MM.1S (cell line): Measurements from ENCODE around the gene COL4A5.

Experiments used
- DNase-seq: peaks from one replicate; pipeline ENCODE4 v3.0.0-alpha.2; 2015
- H2AFZ ChIP-seq: fragments of 300-600 bp; sonication (generic); 2 replicates; pipeline ENCODE4 v1.6.0; 2016; ENCODE audit warnings: antibody characterized with exemption, low read length
- H3F3A ChIP-seq: fragments of 300-600 bp; sonication (generic); 2 replicates; pipeline ENCODE4 v1.6.1; 2016; ENCODE audit warnings: mild to moderate bottlenecking, antibody characterized with exemption, low read length, moderate library complexity, mixed read lengths; ENCODE audit not compliant: insufficient read depth
- H3K27ac ChIP-seq: fragments of 300-600 bp; sonication (generic); 2 replicates; pipeline ENCODE4 v1.5.1; 2016; ENCODE audit warnings: mild to moderate bottlenecking, low read length
- H3K27me3 ChIP-seq: fragments of 300-600 bp; sonication (generic); replicated peaks from 2 replicates; pipeline ENCODE4 v1.6.0; 2016; ENCODE audit warnings: low read length; ENCODE audit not compliant: insufficient read depth
- H3K36me3 ChIP-seq: fragments of 300-600 bp; sonication (generic); replicated peaks from 2 replicates; pipeline ENCODE4 v1.6.1; 2016; ENCODE audit warnings: mild to moderate bottlenecking, low read length, mixed read lengths; ENCODE audit not compliant: insufficient read depth
- H3K4me1 ChIP-seq: fragments of 300-600 bp; sonication (generic); 2 replicates; pipeline ENCODE4 v1.6.1; 2016; ENCODE audit warnings: low read length, mixed read lengths
- H3K4me2 ChIP-seq: fragments of 300-600 bp; sonication (generic); 2 replicates; pipeline ENCODE4 v1.6.0; 2016; ENCODE audit warnings: low read depth, low read length
- H3K4me3 ChIP-seq: fragments of 300-600 bp; sonication (generic); 2 replicates; pipeline ENCODE4 v1.5.1; 2016; ENCODE audit warnings: low read length, mixed read lengths
- H3K79me2 ChIP-seq: fragments of 300-600 bp; sonication (generic); 2 replicates; pipeline ENCODE4 v1.6.1; 2016; ENCODE audit warnings: mixed run types, low read length, mixed read lengths
- H3K9ac ChIP-seq: fragments of 300-600 bp; sonication (generic); 2 replicates; pipeline ENCODE4 v1.6.1; 2016; ENCODE audit warnings: low read length, mixed read lengths
- H3K9me2 ChIP-seq: fragments of 300-600 bp; sonication (generic); replicated peaks from 2 replicates; pipeline ENCODE4 v1.6.1; 2016; ENCODE audit warnings: mild to moderate bottlenecking, low read length, mixed read lengths; ENCODE audit not compliant: insufficient read depth
- H3K9me3 ChIP-seq: fragments of 300-600 bp; sonication (generic); replicated peaks from 2 replicates; pipeline ENCODE4 v1.6.1; 2016; ENCODE audit warnings: mild to moderate bottlenecking, low read length, mixed read lengths; ENCODE audit not compliant: insufficient read depth
- H4K20me1 ChIP-seq: fragments of 300-600 bp; sonication (generic); 2 replicates; pipeline ENCODE4 v1.6.1; 2016; ENCODE audit warnings: mild to moderate bottlenecking, low read length, moderate library complexity, mixed read lengths; ENCODE audit not compliant: insufficient read depth
- CTCF ChIP-seq: fragments of 300-600 bp; sonication (generic); IDR thresholded peaks from 2 replicates; pipeline ENCODE4 v1.5.1; 2016; ENCODE audit warnings: antibody characterized with exemption, low read length, mixed read lengths
- EZH2 ChIP-seq: fragments of 300-600 bp; sonication (generic); optimal IDR thresholded peaks from 2 replicates; pipeline ENCODE3; 2017; ENCODE audit warnings: low read depth, mild to moderate bottlenecking, antibody characterized with exemption, low read length, mixed read lengths
- EZH2phosphoT487 ChIP-seq: fragments of 300-600 bp; sonication (generic); IDR thresholded peaks from 2 replicates; pipeline ENCODE4 v1.6.1; 2018; ENCODE audit warnings: antibody characterized with exemption, low read length

The COL4A5 gene

GRCh38 chrX:108584617-108585211 is 145.1 kb downstream of the COL4A5 start:
- no peaks in the 10 kb centered on the region for H3K9me2 ChIP-seq
- no peaks in the 10 kb centered on the region for H3F3A ChIP-seq
- H4K20me1 ChIP-seq, result no peaks in the 10 kb centered on the region
- peak; percentile 47 for TF ChIP-seq CTCF
- TF ChIP-seq EZH2, result no peak
- TF ChIP-seq EZH2phosphoT487, result no peak
- DNase-seq, result peak; percentile 25
- H3K27ac ChIP-seq, result no peak overlapping the region
- H3K79me2 ChIP-seq, result no peaks in the 10 kb centered on the region
- H3K4me1 ChIP-seq, result no peaks in the 10 kb centered on the region
- no peaks in the 10 kb centered on the region for H3K9me3 ChIP-seq
- H3K4me3 ChIP-seq, result no peak overlapping the region
- H3K27me3 ChIP-seq, result no peaks in the 10 kb centered on the region
- H3K9ac ChIP-seq, result no peak overlapping the region
- no peak overlapping the region for H3K4me2 ChIP-seq
- H3K36me3 ChIP-seq, result no peaks in the 10 kb centered on the region
- no peak overlapping the region for H2AFZ ChIP-seq

GRCh38 chrX:108590496-108590895 is 150.9 kb downstream of the COL4A5 start:
- no peaks in the 10 kb centered on the region for H3K79me2 ChIP-seq
- H4K20me1 ChIP-seq, result no peaks in the 10 kb centered on the region
- H3K4me1 ChIP-seq, result no peaks in the 10 kb centered on the region
- H3K4me2 ChIP-seq, result no peak overlapping the region
- no peak overlapping the region for H3K9ac ChIP-seq
- H3K27ac ChIP-seq, result no peak overlapping the region
- no peaks in the 10 kb centered on the region for H3K9me2 ChIP-seq
- TF ChIP-seq EZH2 (no peak), EZH2phosphoT487 (no peak), CTCF (no peak)
- no peaks in the 10 kb centered on the region for H3K36me3 ChIP-seq
- H3K9me3 ChIP-seq, result no peaks in the 10 kb centered on the region
- H2AFZ ChIP-seq, result no peak overlapping the region
- H3K4me3 ChIP-seq, result no peak overlapping the region
- no peak for DNase-seq
- H3F3A ChIP-seq, result no peaks in the 10 kb centered on the region
- H3K27me3 ChIP-seq, result no peaks in the 10 kb centered on the region

- Histone ChIP-seq H3K4me1 (0 out of 2 replicates have a peak, but pooled peaks cover 7% of the 10 kb centered on the region), H3K4me3 (no peak overlapping the region), H3K79me2 (no peaks in the 10 kb centered on the region), H3K27me3 (no peaks in the 10 kb centered on the region), H3K9me2 (no peaks in the 10 kb centered on the region), H2AFZ (no peak overlapping the region), H3K9me3 (no peaks in the 10 kb centered on the region), H3F3A (no peaks in the 10 kb centered on the region), H4K20me1 (no peaks in the 10 kb centered on the region), H3K4me2 (no peak overlapping the region), H3K9ac (no peak overlapping the region), H3K36me3 (no peaks in the 10 kb centered on the region), H3K27ac (no peak overlapping the region)
- no peak for TF ChIP-seq EZH2
- TF ChIP-seq EZH2phosphoT487, result no peak
- no peak for TF ChIP-seq CTCF
- DNase-seq, result no peak
These were observed 161.6 kb downstream of the COL4A5 start for GRCh38 chrX:108601276-108601675.
